ENCODE measurements around the gene HNRNPUL1.

DNA sequence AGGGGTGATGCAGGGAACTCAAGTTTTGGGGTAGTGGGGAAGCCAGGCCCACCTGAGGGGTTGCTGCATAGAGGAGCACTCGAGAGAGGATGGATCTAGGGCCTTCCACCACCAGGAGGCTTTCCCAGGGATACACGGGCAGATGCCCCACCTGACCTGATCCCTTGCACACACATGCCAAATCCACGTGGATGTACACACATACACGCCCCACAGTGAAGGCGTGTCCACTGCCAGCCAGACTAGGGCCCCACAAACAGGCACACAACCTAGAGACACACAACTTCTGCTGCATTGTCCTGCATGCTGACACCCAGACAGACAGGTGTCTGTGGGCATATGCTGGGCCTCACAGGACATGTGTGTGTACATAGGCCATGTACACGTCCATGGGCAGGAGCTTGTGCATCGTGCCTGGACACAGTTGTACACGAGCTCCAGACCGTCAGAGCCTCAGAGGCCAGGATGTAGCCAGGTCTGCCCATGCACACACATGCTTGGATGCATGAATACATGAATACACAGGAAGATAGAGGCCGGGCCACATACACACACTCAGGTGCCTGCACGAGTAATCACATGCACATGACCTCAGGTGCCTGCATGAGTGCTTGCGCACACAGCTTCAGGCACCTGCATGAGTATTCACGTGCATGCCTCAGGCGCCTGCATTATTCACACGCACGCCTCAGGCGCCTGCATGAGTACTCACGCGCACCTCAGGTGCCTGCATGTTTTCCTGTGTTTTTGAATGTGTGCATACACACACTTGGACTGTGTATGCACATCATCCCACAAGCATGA lies 54.7 kb downstream of the HNRNPUL1 start:
- TF ChIP-seq EZH2 (IDR thresholded peaks at IDR 0.05; ENCODE audit: borderline replicate concordance, insufficient read depth, low read depth, low read length, poor library complexity, severe bottlenecking), result no peak
- TF ChIP-seq, protein P1, sequence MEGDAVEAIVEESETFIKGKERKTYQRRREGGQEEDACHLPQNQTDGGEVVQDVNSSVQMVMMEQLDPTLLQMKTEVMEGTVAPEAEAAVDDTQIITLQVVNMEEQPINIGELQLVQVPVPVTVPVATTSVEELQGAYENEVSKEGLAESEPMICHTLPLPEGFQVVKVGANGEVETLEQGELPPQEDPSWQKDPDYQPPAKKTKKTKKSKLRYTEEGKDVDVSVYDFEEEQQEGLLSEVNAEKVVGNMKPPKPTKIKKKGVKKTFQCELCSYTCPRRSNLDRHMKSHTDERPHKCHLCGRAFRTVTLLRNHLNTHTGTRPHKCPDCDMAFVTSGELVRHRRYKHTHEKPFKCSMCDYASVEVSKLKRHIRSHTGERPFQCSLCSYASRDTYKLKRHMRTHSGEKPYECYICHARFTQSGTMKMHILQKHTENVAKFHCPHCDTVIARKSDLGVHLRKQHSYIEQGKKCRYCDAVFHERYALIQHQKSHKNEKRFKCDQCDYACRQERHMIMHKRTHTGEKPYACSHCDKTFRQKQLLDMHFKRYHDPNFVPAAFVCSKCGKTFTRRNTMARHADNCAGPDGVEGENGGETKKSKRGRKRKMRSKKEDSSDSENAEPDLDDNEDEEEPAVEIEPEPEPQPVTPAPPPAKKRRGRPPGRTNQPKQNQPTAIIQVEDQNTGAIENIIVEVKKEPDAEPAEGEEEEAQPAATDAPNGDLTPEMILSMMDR (IDR thresholded peaks at IDR 0.05), result no peak

All from B cell (primary cell).